ENCODE results near the gene TK1. TPM values are rescaled to one million over a fixed set of nuclear protein-coding genes. Genes with fewer than 3 reads are reported as not detected.

The TK1 gene
- total RNA-seq, 1 donor from 2014 or later = 19.5 TPM

Small RNA genes within 50 kb of the gene (small RNA-seq; reads per million reads assigned to genes)
- not detected for gene AC087645.1 (ENCODE audit: low replicate concordance)

Other genes with a start within 250 kb of the TK1 start
- gene TNRC6C, start 228.3 kb downstream of the TK1 start, total RNA-seq = 20.9 TPM
- gene TMC6, start 58.3 kb downstream of the TK1 start, total RNA-seq = 16.8 TPM
- gene TMC8, start 56.3 kb downstream of the TK1 start, total RNA-seq = 3.2 TPM
- 0.51 TPM for gene C17orf99, start 40.7 kb downstream of the TK1 start, total RNA-seq
- gene SYNGR2, start 18.5 kb downstream of the TK1 start, total RNA-seq = 59.2 TPM
- gene AFMID, start 310 bp upstream of the TK1 start, total RNA-seq = 16.6 TPM
- 20.1 TPM for gene BIRC5, start 27.2 kb upstream of the TK1 start, total RNA-seq
- not detected for gene TMEM235, start 44.6 kb upstream of the TK1 start, total RNA-seq
- gene SOCS3, start 173.0 kb upstream of the TK1 start, total RNA-seq = 29.0 TPM
- gene PGS1, start 191.6 kb upstream of the TK1 start, total RNA-seq = 37.7 TPM

Data from tongue (tissue), 2 donors.